ENCODE results near the gene ZNF750. TPM values are rescaled to one million over a fixed set of nuclear protein-coding genes. Genes with fewer than 3 reads are reported as not detected.

ZNF750 gene
- total RNA-seq, 1 experiment from 2014 or later, result not detected

DNA sequence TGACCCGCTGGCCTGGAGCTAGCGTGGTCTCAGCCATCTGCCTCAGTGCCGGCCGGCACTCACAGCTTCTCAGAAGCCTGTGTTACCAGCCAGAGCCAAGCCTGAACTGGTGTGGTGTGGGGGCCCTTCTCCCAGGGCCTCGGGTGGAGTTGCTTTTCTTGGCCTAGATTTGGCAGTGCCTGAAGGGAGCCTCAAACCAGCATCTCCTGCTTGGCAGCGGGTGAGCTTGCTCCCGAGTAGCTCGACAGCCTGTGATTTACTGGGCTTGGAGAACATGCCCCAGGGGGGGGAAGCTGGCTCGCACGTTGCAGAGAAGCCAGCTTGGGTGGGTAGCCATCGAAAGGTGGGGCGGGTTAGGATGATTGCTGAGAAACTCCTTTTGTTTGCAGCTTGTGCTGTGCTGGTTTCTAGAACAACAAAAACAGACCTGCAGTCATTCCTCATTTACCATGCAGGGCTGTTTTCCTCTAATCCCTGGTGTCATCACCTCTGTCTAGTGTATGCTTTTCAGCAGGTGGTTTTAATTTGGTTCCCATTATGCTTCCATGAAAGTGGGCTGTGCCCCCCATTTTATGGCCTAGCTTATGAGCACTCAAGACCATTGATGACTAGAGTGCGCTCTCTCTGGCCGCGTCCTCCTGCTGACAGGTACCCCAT lies 45.7 kb downstream of the ZNF750 start:
- no peak for DNase-seq (ENCODE audit: low spot score)
- Histone ChIP-seq H3K4me3 (ENCODE audit: low read depth, low read length, poor library complexity, severe bottlenecking) (no peak overlapping the region), H3K27ac (ENCODE audit: low read depth, low read length, poor library complexity, severe bottlenecking) (peak overlapping the region; percentile 42), H3K9me3 (ENCODE audit: low read depth, low read length, poor library complexity, severe bottlenecking) (no peaks in the 10 kb centered on the region), H3K27me3 (replicated peaks; ENCODE audit: insufficient read depth, low read depth, low read length, poor library complexity) (no peaks in the 10 kb centered on the region), H3K4me1 (ENCODE audit: insufficient read depth, low read length, poor library complexity, severe bottlenecking) (no peaks in the 10 kb centered on the region), H3K36me3 (ENCODE audit: insufficient read depth, low read length, poor library complexity, severe bottlenecking) (no peaks in the 10 kb centered on the region)
- intact Hi-C loops (cut with micrococcal nuclease; ENCODE audit: unreplicated experiment), result no loop called here
- ChIA-PET CTCF (no interaction called here), POLR2A (ENCODE audit: low non-redundant PET) (no interaction called here)
- no TSS peak for BruUV-seq (replicated peaks)
- TF ChIP-seq, protein P1, sequence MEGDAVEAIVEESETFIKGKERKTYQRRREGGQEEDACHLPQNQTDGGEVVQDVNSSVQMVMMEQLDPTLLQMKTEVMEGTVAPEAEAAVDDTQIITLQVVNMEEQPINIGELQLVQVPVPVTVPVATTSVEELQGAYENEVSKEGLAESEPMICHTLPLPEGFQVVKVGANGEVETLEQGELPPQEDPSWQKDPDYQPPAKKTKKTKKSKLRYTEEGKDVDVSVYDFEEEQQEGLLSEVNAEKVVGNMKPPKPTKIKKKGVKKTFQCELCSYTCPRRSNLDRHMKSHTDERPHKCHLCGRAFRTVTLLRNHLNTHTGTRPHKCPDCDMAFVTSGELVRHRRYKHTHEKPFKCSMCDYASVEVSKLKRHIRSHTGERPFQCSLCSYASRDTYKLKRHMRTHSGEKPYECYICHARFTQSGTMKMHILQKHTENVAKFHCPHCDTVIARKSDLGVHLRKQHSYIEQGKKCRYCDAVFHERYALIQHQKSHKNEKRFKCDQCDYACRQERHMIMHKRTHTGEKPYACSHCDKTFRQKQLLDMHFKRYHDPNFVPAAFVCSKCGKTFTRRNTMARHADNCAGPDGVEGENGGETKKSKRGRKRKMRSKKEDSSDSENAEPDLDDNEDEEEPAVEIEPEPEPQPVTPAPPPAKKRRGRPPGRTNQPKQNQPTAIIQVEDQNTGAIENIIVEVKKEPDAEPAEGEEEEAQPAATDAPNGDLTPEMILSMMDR (conservative IDR thresholded peaks at IDR 0.05; ENCODE audit: low read depth, low read length), result no peak
- no peak for TF ChIP-seq EZH2 (IDR thresholded peaks at IDR 0.05; ENCODE audit: borderline replicate concordance, low read depth, low read length, poor library complexity, severe bottlenecking)

GRCh38 chr17:82791532-82791931 lies 48.3 kb downstream of the ZNF750 start:
- no peaks in the 10 kb centered on the region for H3K36me3 ChIP-seq (ENCODE audit: insufficient read depth, low read length, poor library complexity, severe bottlenecking)
- ChIA-PET CTCF (no interaction called here), POLR2A (ENCODE audit: low non-redundant PET) (interaction anchor here (0.5 kb wide), 1 partner anchor 13 kb away, joined by 3 read pairs; no protein-coding TSS in a partner anchor)
- no peaks in the 10 kb centered on the region for H3K9me3 ChIP-seq (ENCODE audit: low read depth, low read length, poor library complexity, severe bottlenecking)
- no peaks in the 10 kb centered on the region for H3K27me3 ChIP-seq (replicated peaks; ENCODE audit: insufficient read depth, low read depth, low read length, poor library complexity)
- DNase-seq (ENCODE audit: low spot score), result peak; percentile 72
- BruUV-seq (replicated peaks), result no TSS peak
- no peaks in the 10 kb centered on the region for H3K4me1 ChIP-seq (ENCODE audit: insufficient read depth, low read length, poor library complexity, severe bottlenecking)
- H3K4me3 ChIP-seq (ENCODE audit: low read depth, low read length, poor library complexity, severe bottlenecking), result no peak overlapping the region
- intact Hi-C loops (cut with micrococcal nuclease; ENCODE audit: unreplicated experiment), result no loop called here
- no peak for TF ChIP-seq EZH2 (IDR thresholded peaks at IDR 0.05; ENCODE audit: borderline replicate concordance, low read depth, low read length, poor library complexity, severe bottlenecking)
- TF ChIP-seq, protein P1 (conservative IDR thresholded peaks at IDR 0.05; ENCODE audit: low read depth, low read length), result no peak
- H3K27ac ChIP-seq (ENCODE audit: low read depth, low read length, poor library complexity, severe bottlenecking), result no peak overlapping the region

DNA sequence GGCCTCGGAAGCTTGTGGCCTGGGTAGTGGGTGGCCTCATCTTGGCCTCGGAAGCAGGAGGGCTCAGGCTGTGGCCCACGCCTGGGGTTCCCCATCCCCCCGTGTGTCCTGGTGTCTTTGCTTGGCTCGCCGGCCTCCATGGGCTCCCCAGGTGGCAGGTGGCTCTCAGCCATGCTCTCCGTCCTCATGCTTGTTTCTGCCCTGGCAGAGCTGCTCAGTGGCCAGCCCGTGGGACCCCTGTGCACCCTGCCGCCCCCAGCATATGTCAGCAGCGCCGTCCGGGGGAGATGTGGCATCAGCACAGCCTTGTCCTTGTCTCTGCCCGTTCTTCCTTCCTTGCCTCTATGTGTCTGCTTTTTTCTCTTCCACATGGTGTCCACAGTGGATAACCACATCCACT lies 49.4 kb downstream of the ZNF750 start:
- no peak for DNase-seq (ENCODE audit: low spot score)

More for the DNA sequence above, 49.4 kb downstream of the ZNF750 start:
- H3K36me3 ChIP-seq (ENCODE audit: insufficient read depth, low read length, poor library complexity, severe bottlenecking), result no peaks in the 10 kb centered on the region
- intact Hi-C loops (cut with micrococcal nuclease; ENCODE audit: unreplicated experiment), result no loop called here
- no peaks in the 10 kb centered on the region for H3K27me3 ChIP-seq (replicated peaks; ENCODE audit: insufficient read depth, low read depth, low read length, poor library complexity)
- no peak overlapping the region for H3K27ac ChIP-seq (ENCODE audit: low read depth, low read length, poor library complexity, severe bottlenecking)
- POLR2A ChIA-PET (ENCODE audit: low non-redundant PET), result no interaction called here
- CTCF ChIA-PET, result no interaction called here
- BruUV-seq (replicated peaks), result no TSS peak
- H3K4me3 ChIP-seq (ENCODE audit: low read depth, low read length, poor library complexity, severe bottlenecking), result no peak overlapping the region
- H3K9me3 ChIP-seq (ENCODE audit: low read depth, low read length, poor library complexity, severe bottlenecking), result no peaks in the 10 kb centered on the region
- TF ChIP-seq, protein P1 (conservative IDR thresholded peaks at IDR 0.05; ENCODE audit: low read depth, low read length), result no peak
- no peak for TF ChIP-seq EZH2 (IDR thresholded peaks at IDR 0.05; ENCODE audit: borderline replicate concordance, low read depth, low read length, poor library complexity, severe bottlenecking)
- no peaks in the 10 kb centered on the region for H3K4me1 ChIP-seq (ENCODE audit: insufficient read depth, low read length, poor library complexity, severe bottlenecking)
